ENCODE measurements around the gene CACNA2D2.

- TF ChIP-seq CTCF (IDR thresholded peaks at IDR 0.05) (no peak), POLR2A (IDR thresholded peaks at IDR 0.05) (no peak), POLR2AphosphoS5 (IDR thresholded peaks at IDR 0.05) (no peak)
These were observed 145.0 kb downstream of the CACNA2D2 start for GRCh38 chr3:50358355-50358910.
